Activated CD4-positive, alpha-beta T cell treated with anti-CD3 and anti-CD28 coated beads, Interleukin-2, amount 50 U/mL, for 4 hours (primary cell): ENCODE results near the gene ALDH9A1.

Experiments
- DNase-seq, 2 experiments: peaks; one replicate each; pipeline ENCODE4 v3.0.0-alpha.2; 2020

The ALDH9A1 gene

GRCh38 chr1:165616054-165616612 is 82.2 kb downstream of the ALDH9A1 start:
- DNase-seq = no peak
